IMR-90 (cell line): ENCODE measurements around the gene PIGU. TPM values are rescaled to one million over a fixed set of nuclear protein-coding genes. Genes with fewer than 3 reads are reported as not detected.

Experiments
- ATAC-seq: fragments of 200-7000 bp; cut with Tn5 transposase; 2 replicates; pipeline ENCODE4 v1.9.1; 2020; ENCODE audit warnings: low read depth, mild to moderate bottlenecking, moderate library complexity
- BruUV-seq: library from RNA; stranded (reverse); fragments of 400-500 nt; replicated peaks from 2 replicates; lab custom pipeline; 2021; lab: Mats Ljungman, UMichigan
- CTCF ChIA-PET: fragments of 300-600 bp; formaldehyde crosslinking; extraction: SDS; loops from one replicate; lab custom pipeline; 2021; ENCODE audit warnings: antibody characterized with exemption; lab: Yijun Ruan, JAX
- POLR2A ChIA-PET: fragments of 300-600 bp; sonication (Branson Sonifier 250); formaldehyde crosslinking; loops from one replicate; lab custom pipeline; 2022; ENCODE audit warnings: antibody characterized with exemption; ENCODE audit not compliant: unreplicated experiment; lab: Charles Lee
- DNase-seq: peaks from one replicate; pipeline ENCODE4 v3.0.0; 2013
- H2AFZ ChIP-seq: replicated peaks from 2 replicates; pipeline ENCODE3; 2013; ENCODE audit warnings: low read length, mild to moderate bottlenecking; ENCODE audit not compliant: poor library complexity
- H2AK5ac ChIP-seq: 2 replicates; pipeline ENCODE4 v1.6.1; 2013; ENCODE audit warnings: low read depth, low read length, inconsistent platforms
- H2AK9ac ChIP-seq: replicated peaks from 2 replicates; pipeline ENCODE3; 2013; ENCODE audit warnings: mild to moderate bottlenecking, low read depth, low read length, moderate library complexity; ENCODE audit not compliant: poor library complexity
- H2BK120ac ChIP-seq: 2 replicates; pipeline ENCODE4 v1.6.1; 2013; ENCODE audit warnings: low read depth, low read length, inconsistent platforms
- H2BK15ac ChIP-seq: 3 replicates; pipeline ENCODE4 v1.6.1; 2013; ENCODE audit warnings: low read depth, low read length, inconsistent platforms
- H2BK20ac ChIP-seq: 2 replicates; pipeline ENCODE4 v1.6.1; 2013; ENCODE audit warnings: low read depth, mild to moderate bottlenecking, inconsistent platforms, low read length, moderate library complexity
- H2BK5ac ChIP-seq: 2 replicates; pipeline ENCODE4 v1.6.1; 2013; ENCODE audit warnings: mild to moderate bottlenecking, low read depth, low read length, inconsistent platforms; ENCODE audit not compliant: poor library complexity, severe bottlenecking
- H3K14ac ChIP-seq: replicated peaks from 2 replicates; pipeline ENCODE4 v1.6.1; 2013; ENCODE audit warnings: low read depth, low read length, inconsistent platforms
- H3K18ac ChIP-seq: 2 replicates; pipeline ENCODE4 v1.6.1; 2013; ENCODE audit warnings: low read depth, low read length, control low read depth
- H3K23ac ChIP-seq: 2 replicates; pipeline ENCODE4 v1.6.1; 2013; ENCODE audit warnings: low read depth, low read length, inconsistent platforms
- H3K27ac ChIP-seq: 2 replicates; pipeline ENCODE4 v1.5.1; 2013; ENCODE audit warnings: mild to moderate bottlenecking, control low read depth, low read length; ENCODE audit not compliant: insufficient read depth
- H3K27me3 ChIP-seq: 2 replicates; pipeline ENCODE4 v1.6.1; 2013; ENCODE audit warnings: low read length; ENCODE audit not compliant: control insufficient read depth, insufficient read depth
- H3K36me3 ChIP-seq: 2 replicates; pipeline ENCODE4 v1.6.1; 2013; ENCODE audit warnings: low read length, mixed read lengths; ENCODE audit not compliant: control insufficient read depth, insufficient read depth
- H3K4ac ChIP-seq: 2 replicates; pipeline ENCODE4 v1.6.1; 2013; ENCODE audit warnings: low read depth, low read length, inconsistent platforms
- H3K4me1 ChIP-seq: 2 replicates; pipeline ENCODE4 v1.6.1; 2013; ENCODE audit warnings: low read length, mixed read lengths; ENCODE audit not compliant: control insufficient read depth, insufficient read depth
- H3K4me2 ChIP-seq: 2 replicates; pipeline ENCODE4 v1.6.1; 2013; ENCODE audit warnings: low read depth, mild to moderate bottlenecking, control low read depth, low read length, moderate library complexity
- H3K4me3 ChIP-seq: 2 replicates; pipeline ENCODE4 v1.5.1; 2013; ENCODE audit warnings: low read depth, mild to moderate bottlenecking, control low read depth, low read length, moderate library complexity; ENCODE audit not compliant: insufficient read depth
- H3K56ac ChIP-seq: 2 replicates; pipeline ENCODE4 v1.6.1; 2013; ENCODE audit warnings: low read length, inconsistent platforms; ENCODE audit not compliant: insufficient read depth; ENCODE audit errors: extremely low read depth
- H3K79me1 ChIP-seq, 2 experiments: 2 replicates each; pipeline ENCODE4 v1.6.1; 2013; ENCODE audit warnings: low read length in 2 of 2, inconsistent platforms in 1 of 2, low read depth in 1 of 2
- H3K9ac ChIP-seq: 2 replicates; pipeline ENCODE4 v1.6.1; 2013; ENCODE audit warnings: low read depth, low read length, control low read depth
- H3K9me1 ChIP-seq: 2 replicates; pipeline ENCODE4 v1.6.1; 2013; ENCODE audit warnings: low read length, inconsistent platforms; ENCODE audit not compliant: insufficient read depth
- H3K9me3 ChIP-seq: 2 replicates; pipeline ENCODE4 v1.6.1; 2013; ENCODE audit warnings: low read length; ENCODE audit not compliant: control insufficient read depth, insufficient read depth
- H4K20me1 ChIP-seq: 2 replicates; pipeline ENCODE4 v1.6.1; 2013; ENCODE audit warnings: low read length, inconsistent platforms; ENCODE audit not compliant: insufficient read depth
- H4K5ac ChIP-seq: 2 replicates; pipeline ENCODE4 v1.6.1; 2013; ENCODE audit warnings: mild to moderate bottlenecking, low read depth, low read length, control low read depth
- H4K8ac ChIP-seq, 2 experiments: 2 replicates each; pipeline ENCODE4 v1.6.1; 2013; ENCODE audit warnings: low read depth in 2 of 2, low read length in 2 of 2, control low read depth in 1 of 2, inconsistent platforms in 1 of 2
- H4K91ac ChIP-seq: 2 replicates; pipeline ENCODE4 v1.6.1; 2013; ENCODE audit warnings: low read depth, low read length, inconsistent platforms; ENCODE audit not compliant: insufficient read depth
- BHLHE40 ChIP-seq: fragments of 150-350 bp; IDR thresholded peaks from 2 replicates; pipeline ENCODE4 v1.6.1; 2016; ENCODE audit warnings: mild to moderate bottlenecking, low read depth, low read length
- CEBPB ChIP-seq: IDR thresholded peaks from 2 replicates; pipeline ENCODE4 v1.6.1; 2012; ENCODE audit warnings: low read depth, low read length, improper control_type of control experiment
- NFE2L2 ChIP-seq: fragments of 150-350 bp; IDR thresholded peaks from 2 replicates; pipeline ENCODE4 v1.6.1; 2016; ENCODE audit warnings: low read depth, mild to moderate bottlenecking, low read length
- dilution Hi-C: fragments of 300-500 bp; cut with HindIII; formaldehyde crosslinking; loops from one replicate; pipeline ENCODE4 v1.14.3; 2018; ENCODE audit warnings: low sequenced_read_pairs; ENCODE audit not compliant: unreplicated experiment
- in situ Hi-C: fragments of 300-500 bp; cut with MboI; formaldehyde crosslinking; loops from 3 replicates; pipeline ENCODE4 v1.14.3; 2019; ENCODE audit warnings: low sequenced_read_pairs, inconsistent platforms, mixed read lengths
- intact Hi-C: fragments of 100-400 bp; cut with micrococcal nuclease; formaldehyde crosslinking; loops from 2 replicates; pipeline ENCODE4 v1.10.0; 2022
- polyA plus RNA-seq, 3 experiments: library from polyadenylated mRNA; depleted of rRNA; stranded (reverse); fragments of >200 nt; gene quantifications; 2 replicates each; pipeline ENCODE4 v1.2.3, GENCODE V29; 2012; ENCODE audit warnings: low replicate concordance in 1 of 3
- total RNA-seq: library from RNA; depleted of rRNA; stranded (reverse); fragments of >200 nt; gene quantifications from 2 replicates; pipeline ENCODE4 v1.2.3, GENCODE V29; 2012

PIGU gene
- total and polyA plus RNA-seq, 2 of the 4 experiments (the other 2 are of a cell fraction): 11.1 to 31.1 TPM

DNA sequence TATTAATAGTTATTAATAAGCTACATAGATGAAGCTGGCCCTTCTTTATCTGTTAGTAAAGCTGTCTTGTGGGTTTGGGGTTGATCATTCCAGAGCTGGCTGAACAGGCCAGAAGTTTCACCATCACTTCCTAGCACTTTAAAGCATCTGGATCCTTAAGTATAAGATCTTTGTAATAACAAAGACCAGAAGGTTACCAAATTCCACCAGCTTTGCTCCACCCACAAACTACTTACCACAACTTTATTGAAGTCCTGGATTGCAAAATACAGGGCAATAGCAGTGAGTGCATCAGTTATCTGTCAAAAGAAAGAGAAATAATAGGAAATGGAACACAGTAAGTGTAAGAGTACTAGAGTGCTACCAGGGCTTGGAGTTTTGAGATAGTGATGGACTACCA is 33.0 kb downstream of the PIGU start:
- no peak overlapping the region for H2AFZ ChIP-seq
- peak; percentile 91 for DNase-seq

More for the DNA sequence above, 33.0 kb downstream of the PIGU start:
- peak overlapping the region; percentile 4; the same call in 1 of the 2 replicates for H3K4me2 ChIP-seq
- H2BK20ac ChIP-seq: peak overlapping the region; percentile 37; the same call in 1 of the 2 replicates
- H3K56ac ChIP-seq: no peak overlapping the region
- H2AK9ac ChIP-seq: no peak overlapping the region
- no peak overlapping the region for H3K4me3 ChIP-seq
- no peak overlapping the region for H2BK15ac ChIP-seq
- no peak overlapping the region for H4K5ac ChIP-seq
- dilution Hi-C loops: no loop called here
- in situ Hi-C loops: no loop called here
- CTCF ChIA-PET: no interaction called here
- H4K91ac ChIP-seq: no peak overlapping the region
- no peaks in the 10 kb centered on the region for H3K36me3 ChIP-seq
- H3K4ac ChIP-seq: peak overlapping the region; percentile 17; the same call in 1 of the 2 replicates
- POLR2A ChIA-PET: no interaction called here
- BruUV-seq: no TSS peak
- H3K9me3 ChIP-seq: no peaks in the 10 kb centered on the region
- peaks cover 6% of the 10 kb centered on the region for H3K4me1 ChIP-seq
- H4K20me1 ChIP-seq: no peaks in the 10 kb centered on the region
- peaks cover 0 to 5% of the 10 kb centered on the region in 2 experiments; a peak in 1 of 4 replicates for H3K79me1 ChIP-seq
- H2BK120ac ChIP-seq: no peak overlapping the region
- no peak overlapping the region for H3K14ac ChIP-seq
- H3K9ac ChIP-seq: no peak overlapping the region
- no peaks in the 10 kb centered on the region for H3K27me3 ChIP-seq
- no peak overlapping the region for H4K8ac ChIP-seq
- intact Hi-C loops: no loop called here
- ATAC-seq: peak; percentile 96
- H3K23ac ChIP-seq: no peak overlapping the region
- H2BK5ac ChIP-seq: peak overlapping the region; percentile 53
- TF ChIP-seq CEBPB (peak; percentile 90), NFE2L2 (no peak), BHLHE40 (no peak)
- H3K27ac ChIP-seq: peak overlapping the region; percentile 11; the same call in 1 of the 2 replicates
- no peaks in the 10 kb centered on the region for H3K9me1 ChIP-seq
- no peak overlapping the region for H3K18ac ChIP-seq
- H2AK5ac ChIP-seq: no peak overlapping the region; the same call in 1 of the 2 replicates
